Bone marrow (tissue), 2 donors: ENCODE results near the gene STX1B.
"Not testable (repeated sequence)": the region's sequence is repeated elsewhere in the genome, so short reads cannot be mapped to it uniquely, and the experiment has no call there.

Experiments used
- DNase-seq, 2 donors: peaks; one replicate each; lab custom pipeline; 2025; lab: John Stamatoyannopoulos, UW

STX1B gene

GRCh38 chr16:30951750-30952149 lies 58.7 kb downstream of the STX1B start:
- DNase-seq = no peak

DNA sequence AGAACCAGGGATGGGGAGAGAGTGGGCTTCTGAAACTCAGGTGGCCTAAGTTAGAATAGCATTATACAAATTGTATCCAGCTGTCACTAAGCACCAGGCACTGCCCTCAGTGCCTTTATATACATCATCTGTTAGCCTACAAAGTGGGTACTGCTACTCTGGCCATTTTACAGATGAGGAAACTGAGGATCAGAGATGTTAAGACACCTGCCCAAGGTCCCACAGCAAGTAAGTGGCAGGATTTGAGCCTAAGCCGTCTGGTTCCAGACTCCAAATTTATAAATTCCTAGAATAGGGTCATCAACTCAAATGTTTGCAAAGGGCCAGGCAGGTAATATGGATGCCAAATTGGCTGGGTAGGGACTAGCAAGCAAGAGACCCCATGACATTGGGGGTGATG lies 59.2 kb downstream of the STX1B start:
- DNase-seq = no peak

DNA sequence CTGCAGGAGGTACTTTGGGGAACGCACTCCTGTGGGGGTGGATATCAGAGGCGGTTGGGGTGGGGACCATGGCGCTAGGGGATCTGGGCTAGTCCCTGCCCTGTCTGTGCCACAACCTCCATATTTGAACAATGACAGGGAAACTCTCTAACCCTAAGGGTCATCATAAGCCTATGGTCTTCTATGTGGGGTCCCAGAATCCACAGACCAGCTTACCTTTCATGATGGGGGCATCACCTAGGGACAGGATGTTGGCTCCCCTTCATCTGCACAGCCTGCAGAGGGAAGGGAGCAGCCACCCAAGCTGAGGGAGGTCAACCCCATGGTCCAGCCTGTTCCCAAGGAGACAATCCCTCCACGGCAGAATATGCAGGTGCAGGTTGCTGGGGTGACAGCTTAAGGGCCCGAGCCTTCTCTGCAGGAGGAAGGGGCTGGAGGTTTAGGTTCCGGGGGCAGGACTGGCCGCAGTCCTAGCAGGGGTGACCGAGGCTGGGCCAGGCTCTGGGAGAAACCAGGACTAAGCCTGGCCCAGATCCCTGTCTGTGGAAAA lies 59.8 kb downstream of the STX1B start:
- DNase-seq = no peak

- DNase-seq = peak; percentile 11 to 32
Measured at GRCh38 chr16:30949650-30950515, 60.6 kb downstream of the STX1B start.

DNA sequence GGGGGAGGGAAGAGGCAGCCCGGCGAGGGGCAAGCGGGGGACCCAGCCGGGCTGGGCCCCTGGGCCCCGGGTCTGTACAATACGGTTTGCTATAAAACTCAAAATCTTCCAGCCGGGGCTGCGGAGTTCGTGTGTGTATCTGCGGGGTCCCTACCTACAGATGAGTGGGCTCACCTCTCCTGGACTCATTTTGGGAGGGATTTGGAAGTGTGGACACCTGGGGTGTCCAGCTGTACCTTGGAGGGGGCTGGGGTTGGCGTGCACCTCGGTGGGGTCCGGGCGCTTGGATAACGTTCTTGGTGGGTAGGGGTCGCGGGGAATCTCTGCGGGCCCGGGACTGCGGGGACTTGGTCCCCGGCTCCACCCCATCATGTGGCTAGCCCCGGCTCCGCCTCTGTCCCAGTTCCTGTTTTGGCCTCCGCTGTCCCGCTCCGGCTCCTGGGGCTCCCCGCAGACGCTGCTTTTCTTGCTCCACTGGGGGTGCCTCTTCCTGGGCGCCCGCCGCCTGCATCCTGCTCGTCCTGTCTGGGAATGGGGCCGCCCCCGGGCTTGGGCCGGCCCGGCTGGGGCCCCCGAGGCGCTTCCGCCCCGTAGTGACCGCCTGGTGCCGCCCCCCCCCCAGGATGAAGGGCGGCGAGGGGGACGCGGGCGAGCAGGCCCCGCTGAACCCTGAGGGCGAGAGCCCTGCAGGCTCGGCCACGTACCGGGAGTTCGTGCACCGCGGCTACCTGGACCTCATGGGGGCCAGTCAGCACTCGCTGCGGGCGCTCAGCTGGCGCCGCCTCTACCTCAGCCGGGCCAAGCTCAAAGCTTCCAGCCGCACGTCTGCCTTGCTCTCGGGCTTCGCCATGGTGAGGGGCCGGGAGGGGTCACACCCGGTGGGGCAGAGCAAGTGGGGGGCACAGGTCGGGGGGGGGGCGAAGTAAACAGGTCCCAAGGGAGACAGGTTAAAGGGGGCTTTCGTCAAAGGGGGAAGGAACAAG lies 61.5 kb downstream of the STX1B start, which contains the start of gene ORAI3:
TSS of gene ORAI3 (plus strand) at position 402 of the 983 bp plus-strand sequence. CDS start at position 624, 222 bp downstream.
- DNase-seq = peak; percentile 45 to 47

DNA sequence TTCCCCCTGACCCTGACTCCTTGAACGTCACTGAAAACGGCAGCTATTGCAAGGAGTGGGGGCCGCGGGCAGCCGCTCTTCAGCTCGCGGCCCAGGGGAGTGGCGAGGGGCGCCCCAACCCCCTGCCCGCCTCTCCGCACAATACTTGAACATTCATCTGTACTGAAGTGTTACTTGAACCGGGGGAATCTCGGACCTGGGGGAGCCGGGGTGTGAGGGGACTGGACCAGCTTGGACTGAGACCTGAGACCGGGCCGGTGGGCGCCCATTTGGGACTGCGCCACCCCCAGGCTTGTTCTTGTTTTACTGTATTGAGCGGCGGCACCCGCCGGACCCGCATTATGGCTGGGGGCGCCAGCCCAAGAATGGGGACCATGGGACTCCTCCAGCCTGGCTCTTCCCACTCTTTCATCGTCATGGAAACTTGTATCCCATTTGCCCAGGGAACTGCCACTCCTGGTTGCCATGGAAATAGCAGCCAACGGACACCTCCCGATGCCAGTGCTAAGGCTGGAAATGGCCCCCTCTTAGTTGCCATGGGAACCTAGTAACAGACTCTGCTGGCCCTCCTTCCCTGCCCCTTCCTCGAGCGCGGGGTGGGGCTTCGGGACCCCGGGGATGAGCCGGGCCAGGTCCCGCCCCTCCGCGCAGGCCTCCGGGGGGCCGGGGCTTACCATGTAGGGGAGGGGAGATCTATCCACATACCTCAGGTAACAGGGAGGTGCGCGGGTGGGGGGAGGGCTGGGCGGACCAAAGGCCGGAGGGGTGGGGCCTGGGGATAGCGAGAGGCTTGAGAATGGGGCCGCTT lies 62.4 kb downstream of the STX1B start:
- DNase-seq = no peak

DNA sequence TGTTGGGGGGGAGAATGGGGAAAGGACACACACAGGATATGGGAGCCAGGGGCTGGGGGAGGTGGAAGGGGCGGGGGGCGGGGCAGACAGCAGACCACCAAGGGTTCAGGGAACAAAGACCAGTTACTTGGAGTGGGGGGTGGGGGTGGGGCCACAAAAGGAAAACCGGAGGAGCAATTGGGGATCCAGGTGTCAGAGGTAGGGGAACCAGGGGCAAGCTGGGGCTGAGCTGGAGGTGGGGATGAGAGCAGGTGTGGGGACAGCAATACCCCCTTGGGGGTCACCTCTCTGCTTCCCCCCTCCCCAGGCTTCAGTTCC lies 62.9 kb downstream of the STX1B start:
- DNase-seq = no peak

DNA sequence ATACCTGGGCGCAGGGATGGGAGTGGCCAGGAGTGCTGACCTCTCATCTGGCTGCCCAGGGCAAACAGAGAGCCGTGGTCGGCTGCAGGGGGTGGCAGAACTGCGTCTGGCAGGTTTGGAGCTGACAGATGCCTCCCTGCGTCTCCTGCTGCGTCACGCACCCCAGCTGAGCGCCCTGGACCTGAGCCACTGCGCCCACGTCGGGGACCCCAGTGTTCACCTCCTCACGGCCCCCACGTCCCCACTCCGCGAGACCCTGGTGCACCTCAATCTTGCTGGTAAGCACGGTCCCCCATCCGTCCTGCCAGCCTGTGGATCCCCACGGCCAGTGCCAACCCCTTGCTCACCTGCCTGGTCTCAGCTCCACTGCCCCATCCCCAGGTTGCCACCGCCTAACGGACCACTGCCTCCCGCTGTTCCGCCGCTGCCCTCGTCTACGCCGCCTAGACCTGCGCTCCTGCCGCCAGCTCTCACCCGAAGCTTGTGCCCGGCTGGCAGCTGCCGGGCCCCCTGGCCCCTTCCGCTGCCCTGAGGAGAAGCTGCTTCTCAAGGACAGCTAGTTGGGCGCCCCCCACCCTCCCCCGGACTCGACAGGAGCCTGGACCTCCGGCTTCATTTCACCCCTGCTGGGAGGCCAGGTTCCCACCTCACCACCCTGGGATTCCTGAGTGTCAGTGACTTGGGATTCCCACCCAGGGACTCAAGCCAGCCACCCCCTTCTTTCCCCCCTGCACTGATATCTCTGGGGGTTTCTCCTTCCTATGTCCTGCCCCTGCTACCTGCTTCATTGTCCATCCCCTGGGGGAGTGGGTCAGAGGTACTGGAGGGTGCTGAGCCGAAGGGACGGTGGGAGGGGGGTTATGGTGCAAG lies 63.5 kb downstream of the STX1B start:
- no peak for DNase-seq

DNA sequence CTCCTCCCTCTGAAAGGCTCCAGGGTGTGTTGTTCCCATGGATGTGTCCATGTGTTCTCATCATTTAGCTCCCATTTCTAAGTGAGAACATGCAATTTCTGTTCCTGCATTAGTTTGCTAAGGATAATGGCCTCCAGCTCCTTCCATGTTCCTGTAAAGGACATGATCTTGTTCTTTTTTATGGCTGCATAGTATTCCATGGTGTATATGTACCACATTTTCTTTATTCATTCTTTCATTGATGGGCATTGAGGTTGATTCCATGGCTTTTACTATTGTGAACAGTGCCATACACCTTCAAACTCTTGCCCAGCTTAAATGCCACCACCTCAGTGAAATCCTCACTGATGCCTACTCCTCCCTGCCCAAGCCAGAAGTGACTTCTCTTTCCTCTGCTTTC lies 66.1 kb downstream of the STX1B start:
- no peak for DNase-seq

DNA sequence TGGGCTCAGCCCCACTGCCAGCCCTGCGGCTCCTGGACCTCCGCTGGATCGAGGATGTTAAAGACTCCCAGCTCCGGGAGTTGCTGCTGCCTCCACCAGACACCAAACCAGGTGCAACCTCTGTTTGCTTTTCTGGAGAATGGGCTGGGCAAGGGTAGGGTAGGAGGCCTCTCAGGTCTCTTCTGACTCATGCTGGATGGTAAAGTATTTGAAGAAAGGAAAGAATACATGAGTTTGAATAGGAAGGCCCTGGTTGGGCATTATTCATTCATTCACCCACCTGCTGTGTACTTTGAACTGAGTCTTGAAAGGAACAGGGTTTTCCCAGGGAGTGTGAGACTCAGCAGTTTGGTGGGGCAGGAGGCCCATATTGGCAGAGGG lies 68.0 kb downstream of the STX1B start:
- no peak for DNase-seq

DNA sequence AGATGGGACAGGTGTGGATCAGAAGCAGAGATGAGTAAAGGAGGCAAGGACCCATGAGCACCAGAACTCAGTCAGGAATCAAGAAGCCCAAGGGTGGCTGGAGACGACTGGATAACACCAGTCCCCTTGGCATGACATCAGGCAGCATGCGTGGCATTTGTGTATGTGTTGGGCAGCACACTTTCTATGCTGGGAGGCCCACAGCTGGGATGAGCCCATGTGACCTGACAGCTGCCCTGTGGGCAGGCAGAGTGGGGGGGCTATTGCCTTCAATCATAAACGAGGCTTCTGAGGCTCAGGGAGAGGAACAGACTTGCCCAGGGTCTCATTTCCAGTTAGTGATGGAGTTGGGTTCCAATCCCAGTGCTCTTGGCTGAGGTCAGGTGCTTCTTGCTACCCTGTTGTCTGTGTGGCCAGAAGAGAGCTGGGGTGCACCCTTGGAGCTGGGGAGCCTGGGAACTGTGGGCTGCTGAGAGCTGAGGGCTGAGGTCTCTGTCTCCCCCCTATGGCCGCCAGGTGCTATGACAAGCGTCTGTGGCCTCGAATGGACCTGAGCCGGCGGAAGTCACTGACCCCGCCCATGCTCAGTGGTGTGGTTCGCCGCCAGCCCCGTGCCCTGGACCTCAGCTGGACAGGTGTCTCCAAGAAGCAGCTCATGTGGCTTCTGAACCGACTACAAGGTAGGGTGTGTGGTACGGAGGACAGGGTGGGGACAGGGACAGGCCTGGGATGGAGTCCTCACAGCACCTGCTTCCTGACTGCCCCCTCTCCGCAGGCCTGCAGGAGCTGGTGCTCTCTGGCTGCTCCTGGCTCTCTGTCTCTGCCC lies 68.6 kb downstream of the STX1B start:
- DNase-seq = peak; percentile 36 to 48

- DNase-seq = not testable (repeated sequence)
Measured at GRCh38 chr16:30939571-30939970, 70.9 kb downstream of the STX1B start.
